HUDEP-2 (cell line): ENCODE data around the gene TET2.

Experiments used
- DNase-seq, 76 experiments: peaks; one replicate each; lab custom pipeline; 2025; ENCODE audit not compliant: unreplicated experiment in 76 of 76; lab: John Stamatoyannopoulos, UW

The TET2 gene

DNA sequence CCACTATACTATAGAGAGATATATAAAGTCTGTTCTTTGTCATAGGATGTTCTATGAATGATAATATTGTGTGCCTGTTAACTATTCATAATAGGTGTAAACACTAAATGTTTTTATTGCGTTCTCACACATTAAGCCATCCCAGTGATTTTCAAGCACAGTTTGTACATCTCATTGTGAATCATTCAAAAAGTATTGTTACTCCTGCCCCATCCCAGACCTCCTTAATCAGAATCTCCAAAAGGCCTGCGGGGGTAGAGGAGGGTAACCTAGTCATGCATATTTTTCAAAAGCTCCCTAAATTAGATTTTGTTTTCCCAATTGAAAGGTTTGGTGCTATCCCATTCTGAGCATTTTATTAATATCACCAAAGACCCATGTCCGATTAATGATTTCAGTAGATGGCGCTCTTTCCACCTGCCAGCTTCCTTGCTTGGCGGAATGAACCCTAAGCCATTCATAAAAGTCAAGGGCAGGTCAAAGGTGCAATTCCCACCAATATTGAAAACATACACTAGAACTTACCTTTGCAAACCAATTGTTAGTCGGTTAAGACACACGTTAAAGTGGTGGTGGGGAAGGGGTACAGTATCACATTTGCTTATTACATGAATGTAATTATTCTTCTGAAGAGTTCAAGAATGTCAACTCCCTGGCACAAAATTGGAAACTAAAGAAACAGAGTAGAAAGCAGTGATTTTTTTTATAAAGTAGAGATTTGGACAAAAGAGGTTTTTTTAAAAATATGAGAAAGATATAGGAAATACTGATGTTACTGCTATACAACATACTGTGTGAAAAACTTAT is 5.8 kb upstream of the TET2 start:
- peak in 41 of 76 experiments; percentile 1 to 58 (median 24) for DNase-seq

DNA sequence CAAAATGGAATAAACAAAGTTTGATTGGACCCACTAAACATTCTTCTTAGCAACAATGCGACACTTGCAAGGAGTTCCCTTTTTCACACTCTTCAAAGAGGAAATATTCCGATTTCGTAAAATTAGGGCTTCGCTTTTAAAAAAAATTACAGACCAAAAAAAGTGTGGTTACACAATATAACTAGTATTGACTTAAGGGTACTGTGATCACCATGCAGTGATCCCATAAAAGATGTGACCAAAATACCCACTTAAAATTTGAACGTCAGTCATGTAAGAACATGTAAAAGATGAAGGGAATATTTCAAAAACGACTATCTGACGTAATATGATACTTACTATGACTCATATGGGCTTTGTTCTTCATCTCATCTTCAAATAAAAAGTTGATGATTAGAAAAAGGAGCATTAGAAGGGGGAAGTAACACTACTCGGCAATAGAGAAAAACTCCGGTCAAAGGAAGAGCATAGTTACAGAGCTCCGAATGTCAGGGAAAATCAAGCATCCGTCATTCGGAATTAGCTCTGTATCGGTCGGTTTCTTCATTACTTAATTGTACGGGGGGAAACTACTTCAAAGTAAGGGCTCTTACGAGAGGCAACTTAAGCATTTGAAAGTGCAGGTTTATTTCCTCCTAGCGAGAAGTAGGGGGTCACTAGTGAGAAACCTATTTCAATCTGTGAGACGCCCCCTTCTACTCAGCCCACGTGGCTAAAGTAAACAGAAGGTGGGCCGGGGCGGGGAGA is 1.3 kb upstream of the TET2 start:
- DNase-seq: no peak

DNA sequence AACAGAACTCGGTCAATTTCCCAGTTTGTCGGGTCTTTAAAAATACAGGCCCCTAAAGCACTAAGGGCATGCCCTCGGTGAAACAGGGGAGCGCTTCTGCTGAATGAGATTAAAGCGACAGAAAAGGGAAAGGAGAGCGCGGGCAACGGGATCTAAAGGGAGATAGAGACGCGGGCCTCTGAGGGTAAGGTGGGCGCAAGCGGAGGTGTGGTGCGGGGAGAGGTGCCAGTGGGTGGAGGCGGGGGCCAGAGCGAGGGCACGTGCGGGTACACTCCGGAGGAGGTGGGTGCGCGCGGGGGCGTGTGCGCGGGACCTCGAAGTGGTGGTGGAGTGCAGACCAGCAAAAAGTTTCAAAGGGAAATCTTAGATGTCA is 787 bp upstream of the TET2 start:
- DNase-seq: peak in 6 of 76 experiments; percentile 4 to 24 (median 14)

DNA sequence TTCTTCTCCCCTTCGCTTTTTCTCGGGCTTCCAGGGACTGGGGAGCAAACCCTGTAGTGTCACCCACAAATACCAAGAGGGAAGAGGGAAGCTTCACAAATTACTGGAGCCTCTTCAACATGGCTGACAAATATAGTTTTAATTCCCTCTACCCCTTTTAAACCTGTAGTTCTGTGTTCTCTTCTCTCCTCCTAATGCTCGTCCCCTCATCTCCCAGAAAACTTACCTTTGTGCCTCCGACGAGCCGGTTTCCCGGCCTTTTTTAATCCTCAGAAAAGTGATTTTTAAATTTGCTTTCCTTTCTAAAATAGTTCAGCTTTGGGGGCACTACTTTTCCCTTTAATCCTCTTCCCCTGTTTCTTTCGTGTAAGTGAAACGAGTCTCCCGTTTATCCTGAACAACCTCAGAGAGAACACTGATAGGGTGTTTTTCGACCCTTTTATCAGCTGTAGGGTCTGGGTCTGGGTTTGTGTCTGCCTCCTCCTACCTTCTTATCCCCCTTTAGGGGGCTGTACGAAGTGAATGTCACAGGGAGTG is 408 bp downstream of the TET2 start:
- peak in 2 of 76 experiments; percentile 4 to 27 for DNase-seq

DNA sequence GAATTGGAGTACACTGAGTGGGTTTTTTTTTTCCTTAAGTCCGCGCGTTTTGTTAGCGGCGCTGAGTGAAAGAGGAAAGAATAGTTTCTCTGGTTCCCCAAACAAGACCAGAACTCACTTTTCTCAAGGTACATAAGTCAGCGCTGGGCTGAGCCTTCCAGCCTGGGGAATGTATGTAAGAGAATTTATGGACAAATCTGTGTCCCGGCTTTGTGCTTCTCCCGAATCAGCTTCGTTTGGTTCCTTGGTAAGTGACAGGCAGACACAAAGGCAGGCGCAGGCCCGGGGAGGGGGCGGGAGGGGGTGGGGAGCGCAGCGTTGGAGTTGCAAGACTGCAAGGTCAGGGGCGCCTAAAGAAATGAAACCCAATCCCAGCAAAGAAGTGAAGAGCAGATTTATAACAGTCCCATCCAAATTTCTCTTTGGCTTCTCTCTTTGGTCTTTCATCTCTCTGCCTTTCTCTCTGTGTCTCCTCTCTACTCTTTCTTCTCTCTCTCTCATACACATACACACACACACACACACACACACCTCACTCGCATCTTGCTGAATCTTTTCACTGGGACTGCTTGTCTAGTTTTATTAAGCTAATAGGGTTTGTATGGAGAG is 981 bp downstream of the TET2 start:
- peak in 23 of 76 experiments; percentile 1 to 36 (median 8) for DNase-seq

DNA sequence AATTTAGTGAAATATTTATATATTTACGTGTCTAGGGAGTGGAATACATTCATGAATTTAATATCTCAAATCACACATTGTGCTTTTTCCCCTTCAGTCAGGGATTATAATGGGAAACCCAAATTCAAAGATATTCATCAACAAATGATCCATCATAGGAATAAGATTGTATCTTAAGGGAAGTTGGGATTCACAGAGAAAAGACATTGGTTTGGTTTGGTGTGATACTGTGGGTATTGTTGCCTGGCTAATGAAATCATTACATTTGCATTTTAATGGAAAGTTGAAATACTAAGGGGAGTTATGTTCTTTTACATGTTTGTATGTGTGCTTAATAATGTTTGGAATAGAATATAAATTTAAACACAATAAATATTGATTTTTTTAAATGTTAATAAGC is 1.7 kb downstream of the TET2 start:
- no peak for DNase-seq

DNA sequence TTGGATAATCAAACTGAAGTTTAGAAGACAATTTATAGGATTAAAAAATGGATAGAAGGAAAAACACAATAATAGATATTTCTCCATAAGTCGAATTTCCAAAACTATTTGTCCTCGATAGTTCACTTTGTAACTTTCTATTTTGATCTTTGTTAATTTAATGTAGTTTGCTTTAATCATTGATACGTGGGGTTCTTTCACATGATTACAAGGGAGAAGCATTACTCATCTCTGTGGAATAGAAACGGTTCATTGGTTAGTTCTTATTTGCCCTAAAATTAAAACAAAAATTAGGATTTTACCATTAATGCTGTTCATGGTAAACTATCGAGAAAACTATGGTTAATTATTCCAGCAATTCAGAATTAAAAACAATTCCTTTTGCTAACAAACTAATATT is 2.1 kb downstream of the TET2 start:
- DNase-seq: no peak

DNA sequence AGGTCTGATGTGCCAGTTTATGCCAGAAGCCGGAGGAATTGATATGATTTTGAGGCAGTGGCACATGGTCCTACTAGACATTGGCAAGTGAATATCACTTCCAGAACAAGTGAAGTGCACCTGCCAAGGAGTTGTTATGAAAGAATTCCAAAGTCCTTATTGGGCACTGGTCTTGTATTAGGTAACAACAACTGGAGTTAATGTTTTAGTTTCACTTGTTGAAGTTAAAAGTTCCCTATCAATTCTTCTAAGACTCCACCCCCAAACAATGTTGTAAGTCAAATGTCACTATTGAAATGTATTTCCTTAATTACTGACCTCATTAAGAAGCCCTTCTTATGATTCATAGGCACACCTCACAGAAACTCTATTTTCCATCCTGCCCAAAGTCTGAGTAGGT is 3.1 kb downstream of the TET2 start:
- DNase-seq: no peak

DNA sequence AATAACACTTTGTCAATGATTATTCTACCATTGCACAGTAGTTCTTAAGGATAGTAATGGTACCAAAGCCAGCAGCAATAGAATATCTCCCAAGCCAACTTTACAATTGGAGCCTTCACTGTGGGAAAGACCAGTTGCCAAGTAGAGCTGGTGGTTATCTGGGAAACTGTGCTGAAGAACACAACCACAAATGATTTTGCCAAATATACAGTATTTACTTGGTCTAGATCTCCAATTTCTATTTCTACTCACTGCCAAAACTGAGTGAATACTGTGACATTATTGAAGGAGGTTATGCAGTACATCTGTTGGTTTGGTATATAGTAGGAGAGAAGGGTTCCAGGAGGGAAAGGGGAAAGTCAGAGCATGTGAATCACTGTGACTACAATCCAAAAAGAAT is 3.8 kb downstream of the TET2 start:
- DNase-seq: no peak

DNA sequence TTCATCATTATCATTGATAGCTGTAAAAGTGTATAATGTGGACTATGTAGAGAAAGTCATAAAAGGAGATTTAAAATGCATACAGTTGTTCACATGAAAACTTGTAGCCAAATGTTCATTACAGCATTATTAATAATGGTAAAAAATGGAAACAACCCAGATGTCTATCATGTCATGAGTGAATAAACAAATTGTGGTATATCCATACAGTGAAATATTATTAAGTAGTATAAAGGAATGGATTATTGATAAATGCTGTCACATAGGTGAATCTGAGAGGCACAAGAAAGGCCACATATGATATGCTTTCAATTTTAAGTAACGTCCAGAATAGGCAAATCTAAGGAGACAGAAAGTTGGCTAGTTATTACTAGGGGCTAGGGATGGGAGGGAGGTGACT is 7.1 kb downstream of the TET2 start:
- DNase-seq: no peak

DNA sequence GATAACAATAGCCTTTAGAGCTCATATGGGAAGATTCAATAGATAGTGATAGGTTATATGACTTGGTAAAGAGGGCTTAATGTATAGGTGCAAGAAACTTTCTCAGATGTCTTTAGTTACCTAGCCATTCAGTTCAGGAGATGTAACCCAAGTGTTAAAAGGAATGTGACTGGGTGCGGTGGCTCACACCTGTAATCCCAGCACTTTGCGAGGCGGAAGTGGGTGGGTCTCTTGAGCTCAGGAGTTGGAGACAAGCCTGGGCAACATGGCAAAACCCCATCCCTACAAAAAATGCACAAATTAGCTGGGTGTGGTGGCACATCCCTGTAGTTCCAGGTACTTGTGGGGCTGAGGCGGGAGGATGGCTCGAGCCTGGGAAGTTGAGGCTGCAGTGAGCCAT is 7.9 kb downstream of the TET2 start:
- DNase-seq: no peak

DNA sequence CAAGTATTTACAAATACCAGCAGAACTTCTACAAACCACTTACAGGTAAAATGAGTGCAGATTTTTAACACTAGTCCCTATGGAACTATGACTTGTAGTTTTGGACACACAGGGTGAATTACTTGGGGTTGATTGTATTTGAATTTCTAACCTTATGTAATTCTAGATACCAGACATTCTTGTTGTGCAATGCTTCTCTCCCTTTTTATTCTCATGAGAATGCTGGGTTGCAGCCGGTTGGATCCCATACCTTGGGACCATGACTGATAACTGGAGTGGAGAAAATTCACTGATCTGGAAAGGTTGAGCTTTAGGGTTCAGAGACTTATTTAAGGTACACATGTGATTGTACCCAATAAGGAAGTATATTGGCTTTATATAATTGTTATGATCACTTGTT is 8.8 kb downstream of the TET2 start:
- no peak for DNase-seq

DNA sequence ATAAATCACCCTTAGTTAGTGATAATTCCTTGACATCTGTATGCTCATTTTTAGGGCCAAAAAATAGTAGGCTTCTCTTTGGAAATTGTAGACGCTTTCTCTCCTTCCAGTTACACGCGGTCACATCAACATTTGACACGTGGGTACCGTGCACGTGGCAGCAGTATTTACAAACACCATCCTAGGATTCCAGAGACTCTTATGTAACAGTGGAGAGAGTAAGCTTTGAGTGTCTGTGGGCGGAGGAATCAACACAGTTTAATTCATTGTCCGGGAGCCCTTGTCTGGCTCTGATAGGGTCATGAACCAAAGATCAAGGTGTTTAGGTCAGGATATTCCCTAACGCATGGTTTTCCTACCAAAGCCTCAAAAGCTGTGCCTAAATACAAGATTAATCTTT is 12.2 kb downstream of the TET2 start:
- DNase-seq: no peak

DNA sequence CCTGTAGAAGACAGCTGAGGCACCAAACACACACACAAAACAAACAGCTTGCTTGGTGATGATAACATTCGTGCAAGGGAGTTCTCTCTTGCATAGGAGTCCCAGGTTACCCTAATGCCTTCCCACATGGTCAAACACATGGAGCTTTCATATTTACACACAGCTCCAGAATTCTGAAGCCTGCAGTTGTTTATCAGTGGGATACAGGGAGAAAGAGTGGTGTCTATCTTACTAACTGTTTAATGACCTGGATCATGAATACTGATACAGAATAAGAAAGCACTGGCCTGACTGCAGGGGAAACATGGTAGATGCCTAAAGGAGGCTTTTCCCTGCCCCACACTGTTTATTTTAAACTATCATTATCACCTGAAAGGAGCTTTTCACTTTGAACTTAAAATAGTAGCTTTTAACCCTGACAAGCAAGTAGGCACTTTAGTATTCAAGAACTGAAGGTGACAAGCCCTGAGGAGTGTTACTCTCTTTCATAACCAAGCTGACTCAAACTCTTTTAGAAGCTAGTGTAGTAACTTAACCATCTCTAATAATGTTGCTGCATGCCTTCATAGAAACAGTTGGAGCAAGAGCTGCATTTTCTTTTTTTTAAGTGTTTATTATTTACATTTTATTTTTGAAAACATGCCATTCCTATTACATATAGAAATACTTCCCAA is 15.6 kb downstream of the TET2 start:
- peak in 5 of 76 experiments; percentile 1 to 11 (median 3) for DNase-seq

DNA sequence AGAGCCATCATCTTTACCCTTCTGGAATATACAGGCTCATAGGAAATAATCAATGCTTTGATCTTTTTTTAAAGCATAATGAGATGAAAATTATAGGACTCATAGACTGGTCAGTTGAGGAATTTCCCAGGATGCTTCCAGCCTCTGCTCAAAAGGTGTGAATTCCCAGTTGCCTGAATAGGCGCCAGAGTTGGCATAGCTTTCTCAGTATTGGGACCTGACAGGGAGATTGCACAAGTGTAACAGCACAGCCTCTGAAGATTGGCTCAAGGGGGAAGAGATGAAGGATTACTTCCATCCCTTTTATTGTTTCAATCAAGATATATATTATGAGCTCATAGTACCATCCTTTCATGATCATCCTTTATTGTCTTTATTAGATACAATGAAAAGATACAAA is 17.9 kb downstream of the TET2 start:
- DNase-seq: no peak

DNA sequence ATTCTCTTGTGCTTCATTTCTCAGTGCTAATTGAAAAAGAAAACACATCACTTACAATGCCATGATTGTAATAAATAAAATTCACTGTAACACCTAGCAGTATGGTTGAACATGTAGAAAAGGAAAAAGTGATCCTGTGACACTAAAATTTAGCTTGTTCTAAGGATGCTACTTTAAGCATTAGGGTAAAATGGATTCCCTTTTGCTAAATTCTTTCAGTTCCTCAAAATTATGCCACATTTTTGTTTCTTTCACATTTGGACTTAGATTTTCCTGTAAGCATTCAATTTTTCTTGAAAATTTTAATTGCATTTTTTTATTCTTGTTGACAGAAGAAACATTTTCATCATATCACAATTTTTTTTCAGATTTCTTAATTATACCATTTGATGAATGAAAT is 19.4 kb downstream of the TET2 start:
- DNase-seq: no peak

DNA sequence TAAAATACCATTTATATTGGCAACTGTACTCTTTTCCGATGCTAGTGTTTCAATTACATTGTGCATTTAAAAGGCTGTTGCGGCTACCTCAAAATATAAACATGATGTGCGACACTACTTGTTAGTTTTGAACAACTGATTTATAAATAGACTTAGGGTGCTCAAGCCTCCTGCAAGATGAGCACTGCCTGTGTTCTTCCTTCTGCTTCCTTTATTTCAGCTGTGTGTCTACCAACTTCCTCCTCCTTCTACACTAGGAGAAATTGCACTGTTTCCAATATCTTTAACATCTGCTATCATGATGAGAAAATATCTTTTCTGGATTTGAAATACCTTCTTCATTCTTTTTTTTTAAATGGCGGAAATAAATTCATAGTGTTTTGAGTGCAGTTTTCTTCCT is 24.0 kb downstream of the TET2 start:
- no peak for DNase-seq

DNA sequence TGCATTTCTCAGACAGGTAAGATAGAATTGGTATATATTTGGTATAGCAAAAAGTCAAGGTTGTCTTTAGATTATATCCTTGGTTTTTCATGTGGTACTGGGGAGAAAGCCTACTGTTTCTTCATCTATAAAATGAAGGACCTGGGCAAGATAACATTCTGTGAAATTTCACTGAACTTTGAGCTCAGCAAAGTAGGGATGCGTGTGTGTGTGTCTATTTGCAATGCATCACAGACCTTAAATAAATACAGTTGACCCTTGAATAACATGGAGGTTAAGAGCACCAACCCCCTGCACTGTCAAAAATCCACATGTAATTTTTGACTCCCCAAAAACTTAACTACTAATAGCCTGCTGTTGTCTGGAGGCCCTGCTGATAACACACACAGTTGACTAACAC is 25.2 kb downstream of the TET2 start:
- DNase-seq: no peak

DNA sequence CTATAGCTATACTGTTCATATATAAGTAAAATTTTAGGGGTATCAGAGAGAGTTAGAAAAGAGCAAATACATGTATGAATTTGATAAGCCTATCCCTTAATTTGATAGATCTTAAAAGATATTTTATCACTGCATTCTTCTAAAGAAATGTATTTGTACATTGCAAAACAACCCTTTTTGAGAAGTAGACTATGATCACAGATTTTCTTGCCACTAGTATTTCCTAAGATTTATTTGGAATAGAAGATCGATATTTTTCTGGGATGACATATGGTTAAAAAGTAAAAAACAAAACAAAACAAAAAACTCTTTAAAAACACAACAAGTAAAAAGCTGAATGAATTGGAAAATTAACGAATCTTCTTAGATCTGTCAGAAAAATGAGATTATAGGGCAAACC is 27.4 kb downstream of the TET2 start:
- DNase-seq: no peak

DNA sequence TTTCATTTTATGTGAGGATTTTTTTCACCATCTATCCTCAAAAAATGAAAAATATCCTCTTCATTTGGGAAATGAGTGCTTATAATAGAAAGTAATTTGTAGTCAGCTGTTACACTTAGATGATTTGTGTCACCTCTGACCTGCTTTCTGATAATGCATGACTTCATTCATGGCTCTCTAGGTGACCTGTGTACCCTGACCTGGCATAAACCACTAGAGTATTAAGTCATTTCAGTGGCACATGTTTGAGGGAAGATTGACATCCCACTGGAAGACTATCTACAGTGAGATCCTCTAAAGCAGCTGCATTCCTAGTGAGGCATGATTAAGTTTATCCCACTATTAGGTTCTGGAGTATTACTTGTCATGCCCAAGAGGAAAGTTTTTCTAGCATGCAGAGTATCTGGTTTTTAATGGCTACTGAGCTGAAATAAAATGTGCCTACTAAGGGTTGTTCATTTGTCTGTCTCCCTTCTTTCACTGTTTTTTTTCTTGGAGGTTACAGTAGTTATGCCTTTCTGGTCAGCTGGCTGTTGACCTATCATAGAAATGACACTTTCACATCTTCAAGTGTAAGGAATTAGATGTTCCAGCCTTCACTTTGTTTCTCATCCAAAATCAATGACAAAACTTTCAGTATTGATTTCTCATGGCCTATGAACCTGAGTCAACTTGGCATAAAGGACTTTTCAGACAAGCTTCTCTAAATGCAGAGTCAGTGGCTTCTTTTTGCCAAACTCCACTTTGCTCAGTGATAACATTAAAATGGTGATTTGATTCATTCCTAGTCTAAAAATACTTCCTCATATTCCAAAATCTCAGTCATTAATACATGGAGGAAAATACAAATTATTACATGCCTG is 33.1 kb downstream of the TET2 start:
- no peak for DNase-seq
